Heart left ventricle (tissue), 16 donors: ENCODE results near the gene EHF. TPM values are rescaled to one million over a fixed set of nuclear protein-coding genes. Genes with fewer than 3 reads are reported as not detected.

ENCODE experiments used
- ATAC-seq, 4 donors: fragments of 200-7000 bp; cut with Tn5 transposase; one replicate each; pipeline ENCODE4 v1.9.1; 2020 to 2022; ENCODE audit warnings: moderate library complexity in 4 of 4, mild to moderate bottlenecking in 3 of 4, moderate number of reproducible peaks in 1 of 4
- DNase-seq, 5 donors: peaks; one replicate each; pipeline ENCODE4 v3.0.0-alpha.2; 2020
- H3K27ac ChIP-seq, 12 donors: fragments of 200-600 bp; sonication (generic) in 4 of 12; one replicate each; pipeline versions ENCODE4 v1.5.0 to v1.8.0; 2016 to 2022; ENCODE audit warnings: mild to moderate bottlenecking in 2 of 12
- H3K27me3 ChIP-seq, 9 donors: fragments of 200-600 bp; sonication (generic) in 2 of 9; one replicate each; pipeline versions ENCODE4 v1.5.1 to v1.8.0; 2016 to 2022; ENCODE audit warnings: mild to moderate bottlenecking in 3 of 9
- H3K36me3 ChIP-seq, 9 donors: fragments of 200-600 bp; sonication (generic) in 2 of 9; one replicate each; pipeline versions ENCODE4 v1.5.0 to v1.8.0; 2018 to 2022; ENCODE audit warnings: mild to moderate bottlenecking in 2 of 9
- H3K4me1 ChIP-seq, 12 donors: fragments of 200-600 bp; sonication (generic) in 4 of 12; one replicate each; pipeline versions ENCODE4 v1.5.0 to v1.8.0; 2016 to 2022; ENCODE audit warnings: mild to moderate bottlenecking in 3 of 12
- H3K4me3 ChIP-seq, 12 donors: fragments of 200-600 bp; sonication (generic) in 4 of 12; one replicate each; pipeline versions ENCODE4 v1.5.0 to v1.8.0; 2017 to 2022; ENCODE audit warnings: mild to moderate bottlenecking in 9 of 12, moderate library complexity in 4 of 12
- H3K9me3 ChIP-seq, 12 donors: fragments of 200-600 bp; sonication (generic) in 4 of 12; one replicate each; pipeline versions ENCODE4 v1.5.0 to v1.8.0; 2016 to 2022; ENCODE audit warnings: mild to moderate bottlenecking in 1 of 12
- CTCF ChIP-seq, 12 donors: fragments of 200-600 bp; sonication (generic) in 4 of 12; IDR thresholded peaks; one replicate each; pipeline versions ENCODE4 v1.5.0 to v1.8.0; 2018 to 2022; ENCODE audit warnings: antibody characterized with exemption in 12 of 12, mild to moderate bottlenecking in 5 of 12
- POLR2A ChIP-seq, 2 donors: fragments of 450-650 bp; IDR thresholded peaks; one replicate each; pipeline ENCODE4 v1.6.1; 2017; ENCODE audit warnings: antibody characterized with exemption in 2 of 2, mild to moderate bottlenecking in 2 of 2, moderate library complexity in 2 of 2
- WGBS, 4 donors: extraction: QIAGEN DNeasy Blood & Tissue Kit in 2 of 4; methylation state at CpG; one replicate each; pipeline versions ENCODE4 v1.1.5 to v1.1.7; 2013 to 2018; 5-methylcytosine and 5-hydroxymethylcytosine counted together
- intact Hi-C, 10 donors: fragments of 100-400 bp; cut with DNase I; formaldehyde crosslinking; loops; one replicate each; pipeline versions ENCODE4 v1.11.1 to v1.14.2; 2022
- polyA plus RNA-seq, 2 donors: library from polyadenylated mRNA; stranded (reverse); fragments of 200-250 nt; gene quantifications; one replicate each; pipeline ENCODE4 v1.2.3, GENCODE V29; 2013
- total RNA-seq, 9 donors: library from RNA; depleted of rRNA in 2 of 9; stranded (reverse); fragments of >200 nt in 2 of 9; fragmentation: NEBNext Ultra II Directional in 3 of 9; extraction: Animal tissue kit (Norgen Biotek cat#: 25700) in 3 of 9; gene quantifications; one replicate each; pipeline versions ENCODE4 v1.1.0 to v1.2.4, GENCODE V29; 2016 to 2023
- donor health status: ischemic (EF 13 %, LVEDD 7.1; RV severe dilation, severe dysfunction).
- donor health status: healthy with polysubstance abuse.
- donor health status: DM: no; HTN: yes; CAD: no.
- donor health status: DM: no; HTN: no; CAD: no.
- donor health status: ischemic (EF 25% LVEDD 6.9; RV normal size, moderate dysfunction).
- donor health status: ischemic (EF 25% LVEDD 5.7; RV mildly dilated, moderate dysfunction).
- donor health status: healthy.
- donor health status: DM: yes; HTN: yes; CAD: no.
- donor health status: ischemic (EF 35%, LVEDD 5.7; RV mildly dilated, moderate dysfunction).
- donor health status: nonischemic (EF 11% LVEDD 7.7; RV severe dilation, severe dysfunction).
- donor health status: DM: yes; HTN: yes; CAD: no.
- donor health status: PGD.
- donor health status: ischemic (EF 29% LVEDD 5.4; RV normal size, mild dysfunction).
- donor health status: nonischemic (EF 23%, LVEDD 6.1; RV moderate dilation, normal function).

EHF gene
- total and polyA plus RNA-seq, 11 donors: 0.19 to 1.9 (median 0.67) TPM

- TF ChIP-seq CTCF (IDR thresholded peaks at IDR 0.05): no peak
- no peak for TF ChIP-seq POLR2A (IDR thresholded peaks at IDR 0.05)
- H3K4me3 ChIP-seq: no peak overlapping the region
- 62 to 67% (median 64%) methylated on average over 5 of the region's 5 CpGs for WGBS, 4 donors
- H3K27me3 ChIP-seq: no peaks in the 10 kb centered on the region
- H3K36me3 ChIP-seq: no peaks in the 10 kb centered on the region
- H3K9me3 ChIP-seq: no peaks in the 10 kb centered on the region
- H3K27ac ChIP-seq: no peak overlapping the region
- intact Hi-C loops: no loop called here
- peaks cover 0 to 19% (median 5%) of the 10 kb centered on the region in 12 donors for H3K4me1 ChIP-seq
- DNase-seq (no peak), ATAC-seq (no peak)
Observed at GRCh38 chr11:34633990-34634693, 13.2 kb downstream of the EHF start.

- Histone ChIP-seq H3K9me3 (no peaks in the 10 kb centered on the region), H3K27ac (no peak overlapping the region), H3K4me1 (peaks cover 0 to 19% (median 5%) of the 10 kb centered on the region in 12 donors), H3K4me3 (no peak overlapping the region), H3K27me3 (no peaks in the 10 kb centered on the region), H3K36me3 (no peaks in the 10 kb centered on the region)
- intact Hi-C loops: no loop called here
- TF ChIP-seq POLR2A (IDR thresholded peaks at IDR 0.05): no peak
- no peak for TF ChIP-seq CTCF (IDR thresholded peaks at IDR 0.05)
- 78 to 88% (median 82%) methylated on average over 2 of the region's 2 CpGs for WGBS, 4 donors
- ATAC-seq (no peak), DNase-seq (no peak)
Observed at GRCh38 chr11:34634694-34635062, 13.8 kb downstream of the EHF start.

GRCh38 chr11:34636127-34636526 is 15.2 kb downstream of the EHF start:
- DNase-seq: no peak
- no peaks in the 10 kb centered on the region for H3K9me3 ChIP-seq
- H3K4me3 ChIP-seq: no peak overlapping the region
- H3K27ac ChIP-seq: no peak overlapping the region
- WGBS, 4 donors: 92 to 97% (median 93%) methylated on average over 1 of the region's 1 CpG
- peaks cover 0 to 19% (median 5%) of the 10 kb centered on the region in 12 donors for H3K4me1 ChIP-seq
- H3K36me3 ChIP-seq: no peaks in the 10 kb centered on the region
- TF ChIP-seq CTCF (IDR thresholded peaks at IDR 0.05) (no peak), POLR2A (IDR thresholded peaks at IDR 0.05) (no peak)
- no peaks in the 10 kb centered on the region for H3K27me3 ChIP-seq
- no peak for ATAC-seq
- intact Hi-C loops: no loop called here

- DNase-seq: peak in 2 of 5 donors; percentile 29 to 46
- H3K9me3 ChIP-seq: no peaks in the 10 kb centered on the region
- H3K36me3 ChIP-seq: no peaks in the 10 kb centered on the region
- peak; percentile 55 to 71 (median 66) for ATAC-seq
- no peak overlapping the region for H3K4me3 ChIP-seq
- H3K27ac ChIP-seq: no peak overlapping the region
- intact Hi-C loops: no loop called here
- peaks cover 0 to 14% (median 2%) of the 10 kb centered on the region in 12 donors for H3K4me1 ChIP-seq
- TF ChIP-seq CTCF (IDR thresholded peaks at IDR 0.05) (no peak), POLR2A (IDR thresholded peaks at IDR 0.05) (no peak)
- WGBS, 4 donors: 71 to 79% (median 75%) methylated on average over 5 of the region's 5 CpGs
- no peaks in the 10 kb centered on the region for H3K27me3 ChIP-seq
Observed at GRCh38 chr11:34637303-34637702, 16.4 kb downstream of the EHF start.
